GM18520 (cell line): Measurements from ENCODE around the gene LCLAT1.
"Not testable (repeated sequence)": the region's sequence is repeated elsewhere in the genome, so short reads cannot be mapped to it uniquely, and the experiment has no call there.

Experiments
- ATAC-seq: cut with Tn5 transposase; IDR thresholded peaks from one replicate; pipeline ENCODE4 v1.9.1; 2021; ENCODE audit not compliant: unreplicated experiment

LCLAT1 gene

DNA sequence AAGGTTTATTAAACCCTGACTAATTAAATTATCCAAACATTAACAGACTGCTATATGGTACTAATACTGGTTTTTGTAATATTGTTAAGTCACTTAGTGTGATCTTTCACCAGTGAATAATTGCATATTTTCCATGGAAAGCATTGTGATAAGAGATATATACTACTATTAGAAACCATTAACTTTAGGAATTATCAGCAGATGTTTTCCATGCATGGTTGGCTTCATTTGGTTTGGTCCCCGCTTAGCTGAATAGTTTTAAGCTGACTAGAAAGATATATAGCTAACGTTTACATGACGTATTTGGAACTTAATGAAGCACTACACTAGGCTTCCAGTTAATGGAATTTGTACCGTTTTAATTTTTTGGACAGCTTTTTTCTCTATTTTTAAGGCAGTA, 37.9 kb downstream of the LCLAT1 start:
- ATAC-seq: no peak

DNA sequence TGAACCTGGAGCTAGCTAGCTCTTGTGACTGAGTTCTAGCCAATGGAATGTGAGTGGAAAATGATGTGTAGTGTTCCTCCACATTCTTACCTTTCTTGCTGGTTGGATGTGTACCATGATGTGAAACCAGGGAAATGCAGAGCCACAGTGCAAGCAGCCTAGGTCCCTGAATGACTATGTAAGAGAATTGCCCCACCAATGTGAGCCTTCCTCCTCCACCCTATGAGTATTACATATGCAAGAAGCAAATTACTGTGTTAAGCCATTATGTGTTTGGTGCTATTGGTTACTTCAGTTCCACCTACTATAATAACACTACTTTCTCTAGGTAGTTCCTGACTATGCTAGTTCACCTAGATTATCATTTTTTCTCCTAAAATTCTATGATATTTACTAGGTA, 39.6 kb downstream of the LCLAT1 start:
- no peak for ATAC-seq

DNA sequence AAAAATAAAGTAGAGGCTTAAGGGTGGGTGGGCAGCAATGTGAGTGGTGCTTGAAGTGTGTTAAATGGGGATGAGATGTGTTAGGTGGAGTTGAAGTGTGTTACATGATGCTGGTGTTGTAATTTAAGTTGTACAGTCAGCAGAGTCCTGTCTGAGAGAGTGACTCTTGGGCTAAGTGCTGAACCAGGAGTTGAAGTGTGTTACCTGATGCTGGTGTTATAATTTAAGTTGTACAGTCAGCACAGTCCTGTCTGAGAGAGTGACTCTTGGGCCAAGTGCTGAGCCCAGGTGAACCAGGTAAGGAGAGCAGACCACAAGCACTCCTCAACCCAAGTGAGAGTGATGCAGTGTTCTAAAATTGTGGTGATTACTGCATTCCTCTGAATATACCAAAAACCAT, 40.6 kb downstream of the LCLAT1 start:
- ATAC-seq: no peak

DNA sequence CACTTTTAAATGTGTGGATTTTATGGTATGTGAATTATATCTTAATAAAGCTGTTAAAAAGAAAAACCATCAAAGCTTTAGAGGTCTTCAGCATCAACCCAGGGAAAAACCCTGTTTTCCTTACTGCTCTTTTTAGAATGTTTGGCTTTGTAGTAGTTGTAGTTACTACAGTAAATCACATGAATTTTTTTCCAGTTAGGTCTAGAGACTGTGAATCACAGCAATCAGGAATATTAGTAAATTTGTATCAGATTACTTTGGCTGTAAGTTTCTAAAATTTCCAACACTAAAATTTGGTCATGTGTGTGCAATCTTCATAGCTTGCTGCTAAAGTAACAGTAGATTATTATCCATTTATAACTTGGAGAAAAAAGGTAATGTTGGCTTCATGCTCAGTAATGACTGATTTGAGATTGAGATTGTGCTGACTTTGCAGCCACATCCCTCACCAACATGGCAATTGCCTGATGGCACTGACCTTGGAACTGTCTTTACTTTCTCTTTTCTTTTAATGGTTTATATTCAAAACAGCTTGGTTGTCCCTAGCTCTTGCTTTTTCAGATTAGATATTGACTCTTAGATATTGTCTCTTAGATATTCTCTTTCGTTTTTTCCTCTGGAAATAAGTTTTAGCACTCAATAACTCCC, 41.1 kb downstream of the LCLAT1 start:
- no peak for ATAC-seq

- no peak for ATAC-seq
These were observed 44.2 kb downstream of the LCLAT1 start for GRCh38 chr2:30491225-30491624.

DNA sequence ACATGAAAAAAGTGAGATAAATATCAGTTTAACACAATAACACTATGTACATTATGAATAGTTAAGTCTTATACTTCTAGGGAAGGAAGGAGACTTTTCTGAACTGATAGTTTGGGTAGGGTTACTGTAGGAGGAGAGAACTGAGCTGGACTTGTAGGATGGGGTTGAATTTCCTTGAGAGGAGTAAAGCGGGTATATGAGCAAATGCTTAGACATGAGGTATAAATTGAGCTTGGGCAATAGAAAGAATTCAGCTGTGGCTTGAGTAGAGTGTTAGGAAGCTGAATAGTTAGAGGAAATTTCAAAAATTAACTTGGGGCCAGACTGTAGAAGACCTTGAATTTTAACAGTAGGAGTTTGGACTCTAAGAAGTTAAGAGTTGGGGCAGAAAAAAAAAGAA, 45.1 kb downstream of the LCLAT1 start:
- no peak for ATAC-seq

DNA sequence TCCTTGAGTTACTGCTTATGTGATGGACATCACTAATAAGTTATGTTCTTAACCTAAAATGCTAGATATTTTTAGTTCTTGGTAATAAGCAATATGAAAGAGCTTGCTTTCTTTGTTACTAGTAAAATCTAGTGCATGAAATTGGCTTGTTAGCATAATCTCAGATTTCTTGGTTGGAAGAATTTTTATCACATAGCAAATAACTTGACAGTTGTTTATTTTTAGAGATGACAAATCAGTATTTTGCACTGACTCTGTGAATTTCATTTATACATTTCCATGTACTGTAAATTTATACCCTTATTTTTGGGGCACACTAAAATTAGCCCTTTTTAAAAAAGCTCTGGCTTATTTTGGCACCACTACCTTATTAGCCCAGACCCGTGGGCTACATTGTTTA, 45.6 kb downstream of the LCLAT1 start:
- ATAC-seq: no peak

- no peak for ATAC-seq
These were observed 46.4 kb downstream of the LCLAT1 start for GRCh38 chr2:30493440-30493839.

DNA sequence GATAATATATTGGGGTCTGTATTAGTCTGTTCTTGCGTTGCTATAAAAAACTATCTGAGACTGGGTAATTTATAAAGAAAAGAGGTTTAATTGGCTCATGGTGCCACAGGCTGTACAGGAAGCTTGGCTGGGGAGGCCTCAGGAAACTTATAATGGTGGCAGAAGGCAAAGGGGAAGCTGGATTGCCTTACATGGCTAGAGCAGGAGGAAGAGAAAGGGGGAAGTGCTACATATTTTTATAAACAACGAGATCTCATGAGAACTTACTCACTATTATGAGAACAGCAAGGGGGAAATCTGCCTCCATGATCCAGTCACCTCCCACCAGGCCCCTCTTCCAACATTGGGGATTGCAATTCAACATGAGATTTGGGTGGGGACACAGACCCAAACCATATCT, 48.9 kb downstream of the LCLAT1 start:
- not testable (repeated sequence) for ATAC-seq

DNA sequence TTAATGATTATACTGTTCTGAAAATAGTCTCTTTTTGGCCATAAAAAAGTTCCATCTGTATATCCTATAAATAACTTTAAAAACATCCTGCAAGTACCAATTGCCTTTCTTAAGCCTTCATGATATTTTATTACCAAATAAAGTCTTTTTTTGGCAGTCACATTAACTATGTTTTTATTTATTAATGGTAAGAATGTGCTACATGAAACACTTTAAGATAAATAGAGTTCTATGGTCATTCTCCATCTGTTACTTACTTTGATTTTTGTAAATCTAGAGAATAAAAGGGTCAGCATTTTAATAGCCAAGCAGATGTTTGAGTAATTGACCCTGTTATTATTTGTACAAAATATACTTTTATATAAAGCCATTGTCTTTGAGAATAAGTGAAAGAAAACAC, 52.6 kb downstream of the LCLAT1 start:
- no peak for ATAC-seq

DNA sequence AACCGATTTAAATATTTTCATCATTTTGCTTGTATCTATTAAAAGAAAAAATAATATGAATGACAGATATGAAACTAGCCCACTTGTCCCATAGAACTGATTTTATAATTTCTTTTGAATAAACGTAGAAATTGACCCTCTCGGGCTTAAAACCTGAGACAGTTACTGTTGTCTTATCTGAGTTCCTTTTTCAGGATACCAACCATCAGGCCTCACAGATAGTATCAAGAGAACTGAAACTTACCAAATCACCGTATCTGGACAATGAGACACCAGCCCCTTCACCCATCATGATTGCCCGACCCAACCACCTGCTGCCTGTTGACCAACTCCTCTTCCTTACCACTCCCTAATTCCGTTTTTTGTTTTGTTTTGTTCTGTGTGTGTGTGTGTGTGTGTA, 53.7 kb downstream of the LCLAT1 start:
- ATAC-seq: no peak

GRCh38 chr2:30502310-30502709, 55.3 kb downstream of the LCLAT1 start:
- ATAC-seq: no peak

- no peak for ATAC-seq
These were observed 56.1 kb downstream of the LCLAT1 start for GRCh38 chr2:30503007-30503694.

GRCh38 chr2:30503695-30504052, 56.6 kb downstream of the LCLAT1 start:
- ATAC-seq: no peak

GRCh38 chr2:30504731-30505130, 57.7 kb downstream of the LCLAT1 start:
- ATAC-seq: no peak

GRCh38 chr2:30505500-30506180, 58.6 kb downstream of the LCLAT1 start:
- ATAC-seq: no peak

DNA sequence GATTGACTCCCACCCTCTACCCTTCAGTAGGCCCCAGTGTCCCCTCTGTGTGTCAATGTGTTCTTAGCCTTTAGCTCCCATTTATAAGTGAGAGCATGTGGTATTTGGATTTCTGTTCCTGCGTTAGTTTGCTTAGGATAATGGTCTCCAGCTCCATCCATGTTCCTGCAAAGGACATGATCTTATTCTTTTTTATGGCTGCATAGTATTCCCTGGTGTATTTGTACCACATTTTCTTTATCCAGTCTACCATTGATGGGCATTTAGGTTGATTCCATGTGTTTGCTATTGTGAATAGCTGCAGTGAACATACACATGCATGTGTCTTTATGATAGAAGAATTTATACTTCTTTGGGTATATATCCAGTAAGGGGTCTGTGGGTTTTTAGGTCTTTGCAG, 60.4 kb downstream of the LCLAT1 start:
- not testable (repeated sequence) for ATAC-seq

GRCh38 chr2:30509716-30510115, 62.7 kb downstream of the LCLAT1 start:
- no peak for ATAC-seq

GRCh38 chr2:30510409-30510808, 63.4 kb downstream of the LCLAT1 start:
- ATAC-seq: no peak

DNA sequence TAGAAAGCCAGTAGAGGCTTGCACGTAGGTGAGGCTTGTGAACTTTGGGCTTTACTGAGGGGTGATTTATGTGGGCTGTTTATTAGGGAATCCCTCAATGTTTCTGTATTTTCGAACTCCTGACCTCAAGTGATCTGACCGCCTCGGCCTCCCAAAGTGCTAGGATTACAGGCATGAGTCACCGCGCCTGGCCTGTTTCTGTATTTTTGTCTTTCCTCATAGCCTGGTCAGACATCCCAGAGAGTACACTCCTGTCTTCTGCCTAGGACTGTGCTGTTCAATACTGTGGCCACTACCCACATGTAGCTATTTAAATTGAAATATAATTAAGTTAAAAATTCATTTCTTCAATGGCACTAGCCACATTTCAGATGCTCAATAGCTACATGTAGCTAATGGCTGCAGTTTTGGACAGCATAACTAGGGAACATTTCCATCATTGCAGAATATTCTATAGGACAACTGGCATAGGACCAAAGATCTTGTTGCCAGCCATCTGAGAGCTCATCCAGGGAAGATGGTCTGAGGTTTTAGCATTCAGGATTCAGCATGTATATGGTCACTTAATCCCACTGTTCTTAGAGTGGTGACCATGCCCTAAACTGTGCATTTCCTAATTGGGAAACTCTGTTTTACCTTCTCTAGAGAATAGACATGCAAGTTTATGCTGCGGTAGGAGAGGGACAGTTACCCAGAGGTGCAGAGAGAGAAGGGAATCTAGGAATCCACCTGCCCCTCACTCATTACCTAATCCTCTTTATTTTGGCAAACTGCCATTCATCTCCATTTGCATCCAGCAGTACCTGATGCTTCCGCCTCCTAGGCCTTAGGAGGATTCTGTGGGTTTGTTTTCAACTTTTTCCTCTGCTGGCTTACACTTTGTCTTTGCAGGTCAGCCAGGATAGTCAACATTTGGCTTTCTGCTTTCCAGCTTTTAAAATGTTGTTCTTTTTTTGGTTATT, 64.4 kb downstream of the LCLAT1 start:
- ATAC-seq: no peak

- no peak for ATAC-seq
These were observed 65.3 kb downstream of the LCLAT1 start for GRCh38 chr2:30512243-30512886.
